ENCODE data around the gene SSTR3.

SSTR3 gene

GRCh38 chr22:37248251-37248650 is 36.0 kb upstream of the SSTR3 start:
- Mint-ChIP-seq H3K9me3 (no peaks in the 10 kb centered on the region), H3K4me3 (no peak overlapping the region), H3K36me3 (ENCODE audit: low read depth) (peaks cover 4% of the 10 kb centered on the region), H3K4me1 (ENCODE audit: low read depth) (peaks cover 22% of the 10 kb centered on the region), H3K27ac (no peak overlapping the region), H3K27me3 (ENCODE audit: low read depth) (peaks cover 4% of the 10 kb centered on the region)

GRCh38 chr22:37245740-37246139 is 33.5 kb upstream of the SSTR3 start:
- peaks cover 27% of the 10 kb centered on the region for H3K36me3 Mint-ChIP-seq (ENCODE audit: low read depth)
- H3K9me3 Mint-ChIP-seq = no peaks in the 10 kb centered on the region
- H3K27me3 Mint-ChIP-seq (ENCODE audit: low read depth) = no peaks in the 10 kb centered on the region
- H3K4me3 Mint-ChIP-seq = no peak overlapping the region
- no peak overlapping the region for H3K27ac Mint-ChIP-seq
- H3K4me1 Mint-ChIP-seq (ENCODE audit: low read depth) = peaks cover 20% of the 10 kb centered on the region

GRCh38 chr22:37244922-37245722 is 32.8 kb upstream of the SSTR3 start:
- Mint-ChIP-seq H3K4me3 (peak overlapping the region; percentile 100), H3K27me3 (ENCODE audit: low read depth) (no peaks in the 10 kb centered on the region), H3K4me1 (ENCODE audit: low read depth) (peaks cover 27% of the 10 kb centered on the region), H3K27ac (peak overlapping the region; percentile 89), H3K9me3 (no peaks in the 10 kb centered on the region), H3K36me3 (ENCODE audit: low read depth) (peaks cover 33% of the 10 kb centered on the region)

GRCh38 chr22:37244114-37244921 is 32.0 kb upstream of the SSTR3 start, which contains the start of gene RAC2:
TSS of gene RAC2 (minus strand) at chr22:37244269. CDS start at chr22:37244148, 121 bp downstream.
- Mint-ChIP-seq H3K36me3 (ENCODE audit: low read depth) (peaks cover 35% of the 10 kb centered on the region), H3K27ac (peak within 1 kb of the TSS; percentile 89), H3K9me3 (no peaks in the 10 kb centered on the region), H3K4me3 (peak within 1 kb of the TSS; percentile 100), H3K4me1 (ENCODE audit: low read depth) (peaks cover 34% of the 10 kb centered on the region), H3K27me3 (ENCODE audit: low read depth) (no peaks in the 10 kb centered on the region)

DNA sequence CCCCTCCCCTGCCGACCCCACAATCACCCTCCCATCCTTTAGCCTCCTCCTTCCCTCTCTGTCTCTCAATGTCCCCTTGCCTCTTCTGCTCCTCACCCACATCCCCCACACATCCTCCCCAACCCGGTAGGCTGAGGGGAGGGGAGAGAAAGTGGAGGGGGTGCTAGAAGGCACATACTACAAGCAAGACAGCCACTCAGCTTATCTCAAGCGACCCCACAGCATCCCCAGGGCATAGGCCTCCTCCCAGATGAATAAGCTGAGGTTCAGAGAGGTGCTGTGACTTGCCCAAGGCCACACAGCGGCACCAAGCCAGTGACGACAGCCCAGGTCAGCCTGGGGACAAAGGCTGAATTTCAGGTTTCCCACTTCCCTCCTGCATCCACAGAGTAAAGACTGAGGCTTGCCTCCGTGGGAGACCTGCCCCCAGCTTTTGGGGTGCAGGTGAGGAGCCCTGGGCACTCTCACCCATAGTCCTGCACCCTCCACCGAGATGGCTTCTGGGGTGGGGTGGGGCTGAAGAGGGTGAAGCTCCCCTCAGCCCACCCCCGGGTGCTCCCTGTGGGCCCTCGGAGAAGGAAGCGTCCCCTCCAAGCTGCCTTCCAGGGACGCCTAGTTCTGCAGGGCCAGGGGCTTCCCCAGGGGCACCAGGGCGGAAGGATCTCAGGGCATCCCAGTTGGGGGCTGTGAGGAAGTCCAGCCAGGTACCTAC is 31.3 kb upstream of the SSTR3 start:
- Mint-ChIP-seq H3K27me3 (ENCODE audit: low read depth) (no peaks in the 10 kb centered on the region), H3K4me3 (peak overlapping the region; percentile 100), H3K27ac (peak overlapping the region; percentile 89), H3K36me3 (ENCODE audit: low read depth) (peaks cover 40% of the 10 kb centered on the region), H3K9me3 (no peaks in the 10 kb centered on the region), H3K4me1 (ENCODE audit: low read depth) (peaks cover 41% of the 10 kb centered on the region)

DNA sequence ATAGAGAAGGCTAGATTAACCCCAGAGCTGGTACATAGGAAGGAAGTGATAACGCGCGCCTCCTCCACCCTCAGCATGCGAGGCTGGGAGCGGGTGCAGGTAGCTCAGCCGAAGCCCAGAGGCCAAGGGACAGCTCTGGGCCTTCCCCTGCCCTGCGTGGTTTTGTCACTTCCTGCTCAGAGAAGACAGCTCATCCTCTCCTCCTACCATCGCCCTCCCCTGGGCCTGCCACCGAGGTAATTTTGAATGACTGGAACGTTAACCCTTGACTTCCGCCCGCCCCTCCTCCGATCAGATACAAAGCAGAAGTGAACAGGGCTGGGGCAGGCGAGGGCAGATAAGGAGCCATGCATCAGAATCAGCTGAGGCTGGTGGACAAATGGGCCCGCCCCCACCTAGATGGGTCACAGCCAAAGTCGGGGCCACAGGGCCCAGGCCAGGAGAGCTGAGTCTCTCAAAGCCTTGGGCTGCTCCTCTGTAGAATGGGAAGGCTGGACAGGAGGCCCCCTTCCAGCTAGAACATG is 30.2 kb upstream of the SSTR3 start:
- no peaks in the 10 kb centered on the region for H3K27me3 Mint-ChIP-seq (ENCODE audit: low read depth)
- peak overlapping the region; percentile 100 for H3K4me3 Mint-ChIP-seq
- peaks cover 51% of the 10 kb centered on the region for H3K4me1 Mint-ChIP-seq (ENCODE audit: low read depth)
- H3K27ac Mint-ChIP-seq = peak overlapping the region; percentile 89
- no peaks in the 10 kb centered on the region for H3K9me3 Mint-ChIP-seq
- H3K36me3 Mint-ChIP-seq (ENCODE audit: low read depth) = peaks cover 50% of the 10 kb centered on the region

- Mint-ChIP-seq H3K27me3 (ENCODE audit: low read depth) (no peaks in the 10 kb centered on the region), H3K36me3 (ENCODE audit: low read depth) (peaks cover 58% of the 10 kb centered on the region)
Measured at GRCh38 chr22:37241351-37242142, 29.3 kb upstream of the SSTR3 start.

GRCh38 chr22:37240941-37241320 is 28.7 kb upstream of the SSTR3 start:
- Mint-ChIP-seq H3K4me1 (ENCODE audit: low read depth) (peaks cover 63% of the 10 kb centered on the region), H3K4me3 (peak overlapping the region; percentile 100), H3K27me3 (ENCODE audit: low read depth) (no peaks in the 10 kb centered on the region), H3K36me3 (ENCODE audit: low read depth) (peaks cover 64% of the 10 kb centered on the region), H3K9me3 (no peaks in the 10 kb centered on the region), H3K27ac (peak overlapping the region; percentile 89)

More at GRCh38 chr22:37241351-37242142, 29.3 kb upstream of the SSTR3 start:
- Mint-ChIP-seq H3K9me3 (no peaks in the 10 kb centered on the region), H3K4me1 (ENCODE audit: low read depth) (peaks cover 58% of the 10 kb centered on the region), H3K27ac (peak overlapping the region; percentile 89), H3K4me3 (peak overlapping the region; percentile 100)

DNA sequence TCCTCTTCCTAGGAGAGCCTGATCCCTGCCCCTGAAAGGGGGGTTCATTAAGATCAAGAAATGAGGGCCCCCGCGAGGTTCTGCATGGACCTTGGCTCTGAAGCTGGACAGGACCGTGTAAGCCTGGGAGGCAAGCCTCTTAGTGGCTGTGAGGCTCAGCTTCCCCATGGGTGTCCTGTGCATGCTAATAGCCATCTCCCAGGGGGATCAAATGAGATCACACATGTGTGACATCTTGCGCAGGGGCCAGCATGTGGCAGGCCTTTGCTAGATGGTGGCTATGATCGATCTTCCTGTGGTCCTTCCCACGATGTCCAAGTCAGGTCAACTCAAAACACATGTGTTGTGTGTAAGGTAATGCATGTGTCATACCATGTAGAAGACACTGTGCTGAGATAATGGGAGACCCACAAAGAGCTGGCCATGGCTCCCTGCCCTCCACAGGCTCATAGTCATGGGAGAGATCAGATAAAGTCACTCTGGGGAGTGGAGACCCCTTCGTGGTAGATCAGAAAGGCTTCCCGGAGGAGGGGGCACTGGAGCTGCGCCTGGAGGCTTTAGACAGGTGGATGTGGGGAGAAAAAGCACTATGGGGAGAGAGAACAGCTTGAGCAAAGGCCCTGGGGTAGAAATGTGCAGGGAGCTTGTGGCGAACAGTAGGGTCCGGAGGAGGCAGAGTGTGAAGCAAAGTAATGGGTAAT is 28.1 kb upstream of the SSTR3 start:
- peak overlapping the region; percentile 89 for H3K27ac Mint-ChIP-seq
- no peaks in the 10 kb centered on the region for H3K9me3 Mint-ChIP-seq
- H3K36me3 Mint-ChIP-seq (ENCODE audit: low read depth) = peaks cover 69% of the 10 kb centered on the region
- peak overlapping the region; percentile 100 for H3K4me3 Mint-ChIP-seq
- peaks cover 67% of the 10 kb centered on the region for H3K4me1 Mint-ChIP-seq (ENCODE audit: low read depth)
- no peaks in the 10 kb centered on the region for H3K27me3 Mint-ChIP-seq (ENCODE audit: low read depth)

DNA sequence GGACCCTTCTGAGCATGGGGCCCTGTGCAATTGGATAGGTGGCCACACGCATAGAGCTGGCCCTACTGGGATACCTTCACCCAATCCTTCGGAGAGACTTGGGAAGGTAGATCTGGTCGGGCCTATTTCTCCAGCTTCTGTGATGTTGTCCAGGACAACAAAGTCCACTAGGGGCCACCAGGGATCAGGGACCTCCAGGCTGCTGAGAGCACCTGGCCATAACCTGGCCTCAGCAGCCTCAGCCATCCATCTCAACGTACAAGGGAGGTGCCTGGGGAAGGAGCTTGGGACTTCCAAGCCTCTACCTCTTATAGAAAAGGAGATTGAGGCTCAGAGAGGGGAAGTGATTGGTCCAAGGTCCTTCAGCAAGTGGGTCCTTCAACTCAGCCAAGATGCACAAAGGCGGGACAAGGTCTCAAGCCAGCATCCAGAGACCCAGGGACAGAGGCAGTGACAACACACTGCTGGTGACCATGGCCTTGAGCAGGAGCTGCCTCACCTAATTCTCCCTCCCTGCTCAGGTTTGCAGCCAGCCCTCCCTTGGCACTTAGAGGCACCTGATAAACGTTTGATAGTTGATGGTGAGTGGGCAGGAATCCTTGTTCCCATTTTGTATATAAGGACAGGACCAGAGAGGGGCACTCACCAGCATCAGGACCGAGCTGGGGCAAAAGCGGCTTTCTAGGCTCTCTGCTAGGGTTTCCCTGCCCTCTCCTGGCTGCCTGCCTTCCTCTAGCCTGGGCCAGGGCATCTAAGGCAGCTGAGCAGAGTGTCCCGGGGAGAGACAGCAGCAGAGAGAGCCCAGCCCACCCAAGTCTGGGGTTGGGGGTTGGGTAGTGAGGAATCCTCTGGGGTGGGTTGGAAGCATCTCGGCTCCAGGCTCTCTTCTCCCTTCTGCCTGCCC is 27.3 kb upstream of the SSTR3 start:
- Mint-ChIP-seq H3K27ac (peak overlapping the region; percentile 89), H3K9me3 (no peaks in the 10 kb centered on the region), H3K4me1 (ENCODE audit: low read depth) (peaks cover 67% of the 10 kb centered on the region), H3K27me3 (ENCODE audit: low read depth) (no peaks in the 10 kb centered on the region), H3K36me3 (ENCODE audit: low read depth) (peaks cover 77% of the 10 kb centered on the region), H3K4me3 (peak overlapping the region; percentile 100)

DNA sequence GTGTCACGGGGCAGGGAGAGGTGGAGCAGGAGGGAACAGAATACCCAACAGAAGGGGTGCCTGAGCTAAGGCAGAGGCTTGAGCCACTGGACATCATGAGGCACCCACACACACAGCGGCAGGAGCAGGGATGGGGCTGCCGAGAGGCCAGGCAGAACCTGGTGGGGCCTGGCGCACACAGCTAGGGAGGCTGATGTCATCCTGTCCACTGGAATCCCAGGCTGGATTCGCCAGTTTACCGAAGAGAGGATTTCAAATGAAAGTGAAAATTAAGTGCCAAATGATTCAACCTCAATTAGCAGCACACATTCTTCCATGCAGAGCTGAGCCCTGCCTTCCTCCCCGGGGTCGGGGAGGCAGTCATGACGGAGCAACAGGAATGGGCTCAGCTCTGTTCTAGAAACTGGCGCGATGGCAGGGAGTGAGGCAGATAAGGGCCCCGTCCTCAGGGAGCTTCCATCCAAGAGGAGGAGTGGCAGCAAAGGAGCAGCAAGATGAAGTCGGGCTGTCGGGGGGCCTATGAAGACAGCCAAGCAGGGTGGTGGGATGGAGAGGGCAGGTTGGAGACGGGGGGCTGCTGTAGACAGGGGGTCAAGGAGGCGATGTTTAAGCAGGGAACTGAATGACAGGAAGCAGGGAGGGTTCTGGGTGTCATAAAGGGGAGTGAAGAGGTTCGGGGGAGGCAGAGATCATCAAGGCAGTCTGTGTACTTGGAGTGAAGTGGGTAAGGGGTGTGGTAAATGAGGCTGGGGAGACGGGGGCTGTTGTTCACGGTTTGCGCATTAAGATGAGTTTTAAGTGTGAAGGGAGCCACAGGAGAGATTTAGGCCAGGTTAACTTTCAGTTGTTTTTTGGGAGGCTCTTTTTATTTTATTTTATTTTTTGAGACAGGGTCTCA is 25.3 kb upstream of the SSTR3 start:
- Mint-ChIP-seq H3K27ac (peak overlapping the region; percentile 89), H3K36me3 (ENCODE audit: low read depth) (peaks cover 81% of the 10 kb centered on the region), H3K9me3 (no peaks in the 10 kb centered on the region), H3K4me1 (ENCODE audit: low read depth) (peaks cover 81% of the 10 kb centered on the region), H3K4me3 (peak overlapping the region; percentile 100), H3K27me3 (ENCODE audit: low read depth) (no peaks in the 10 kb centered on the region)
